Stimulated activated CD4-positive, alpha-beta T cell treated with anti-CD3 and anti-CD28 coated beads, Interleukin-4, amount 100 ng/mL, for 1 hour (primary cell): Measurements from ENCODE around the gene ADGRF3.
"Not testable (repeated sequence)": the region's sequence is repeated elsewhere in the genome, so short reads cannot be mapped to it uniquely, and the experiment has no call there.

Source experiments
- DNase-seq: peaks from one replicate; pipeline ENCODE4 v3.0.0-alpha.2; 2020

ADGRF3 gene

DNA sequence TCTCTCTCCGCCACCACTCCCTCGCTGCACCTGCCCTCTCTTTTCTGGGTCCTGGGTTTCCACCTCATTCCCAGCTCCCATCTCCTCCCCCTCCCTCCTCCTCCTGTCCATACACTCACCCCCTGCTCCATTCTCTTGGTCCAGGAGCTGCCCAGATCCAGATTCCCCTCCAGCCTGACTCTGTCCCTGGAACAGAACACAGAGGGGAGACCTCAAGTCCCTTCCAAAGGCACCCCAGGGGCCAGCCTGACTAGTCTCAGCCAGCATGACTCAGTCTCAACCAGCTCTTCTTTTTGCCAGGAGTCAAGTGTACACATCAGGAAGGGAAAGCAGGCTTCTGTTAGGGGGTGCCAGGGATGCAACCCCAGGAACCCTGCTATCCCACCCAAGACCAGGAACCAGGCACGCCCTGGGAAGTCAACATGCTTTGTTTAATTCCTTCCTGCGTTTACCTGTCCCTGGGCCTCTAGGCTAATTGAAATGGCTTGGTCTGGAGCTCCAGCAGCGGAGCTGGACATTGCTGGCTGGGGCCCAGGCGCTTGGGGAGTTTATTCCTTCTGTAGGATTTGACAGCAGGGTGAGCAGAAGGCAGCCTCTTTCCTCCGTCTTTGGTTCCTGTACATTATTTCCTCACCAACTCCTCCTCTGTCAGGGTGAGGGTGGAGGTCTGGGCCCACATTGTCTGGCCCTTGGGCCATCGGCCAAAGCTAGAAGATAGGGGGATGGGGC, 29.0 kb downstream of the ADGRF3 start:
- no peak for DNase-seq

DNA sequence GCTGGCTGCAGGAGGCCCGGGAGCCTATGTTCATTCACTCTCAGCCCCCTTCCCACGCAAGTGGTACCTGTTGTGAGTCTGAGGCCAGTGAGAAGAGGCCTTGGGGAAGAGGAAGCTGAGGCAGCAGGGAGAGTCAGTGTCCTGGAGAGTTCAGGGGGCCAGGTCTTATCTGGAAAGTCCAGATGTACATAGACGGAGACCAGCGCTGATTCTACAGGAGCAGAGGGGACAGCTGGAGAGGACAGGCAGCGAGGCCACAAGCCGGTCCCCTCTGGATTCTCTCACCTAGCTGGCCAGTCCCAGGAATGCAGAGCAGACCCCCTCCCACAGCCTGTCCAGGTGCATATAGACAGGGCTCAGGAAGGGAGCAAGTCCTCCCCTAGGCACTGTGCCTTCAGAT, 29.7 kb downstream of the ADGRF3 start:
- no peak for DNase-seq

DNA sequence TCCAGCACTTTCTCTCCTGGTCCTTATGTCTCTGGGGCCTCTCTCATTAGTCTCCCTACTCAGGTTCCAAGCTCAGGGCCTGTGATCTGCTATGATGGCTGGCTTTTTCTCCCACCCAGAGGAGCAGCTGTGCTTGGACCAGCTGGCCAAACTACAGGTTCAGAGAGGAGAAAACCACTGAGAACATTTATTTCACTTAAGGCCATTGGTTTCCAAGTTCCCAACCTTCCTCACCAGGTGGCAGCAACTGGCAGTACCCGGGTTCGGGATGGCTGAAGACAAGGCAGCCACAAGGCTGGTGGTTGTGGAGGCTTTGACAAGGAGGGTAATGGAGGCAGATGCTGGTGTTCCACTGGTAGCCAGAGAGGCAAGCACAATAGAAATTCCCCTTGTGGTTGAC, 30.5 kb downstream of the ADGRF3 start:
- no peak for DNase-seq

DNA sequence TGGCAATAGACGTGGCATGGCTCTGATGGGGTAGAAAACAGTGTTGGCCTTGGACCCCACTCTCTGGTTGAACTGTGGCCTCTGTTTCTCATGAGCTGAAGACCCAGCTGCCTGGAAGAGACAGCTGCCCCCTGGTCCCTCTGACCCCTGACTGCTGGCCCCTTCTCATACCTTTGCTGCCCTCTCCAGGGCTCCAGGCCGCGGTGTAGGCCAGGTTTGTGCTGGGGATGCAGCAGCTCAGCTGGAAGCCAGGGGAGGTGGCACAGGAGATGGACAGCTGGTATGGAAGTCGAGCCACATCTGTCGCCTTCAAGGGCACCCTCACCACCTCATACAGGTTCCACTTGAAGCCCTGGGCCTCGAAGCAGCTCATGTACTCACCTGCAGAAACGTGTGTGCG, 32.3 kb downstream of the ADGRF3 start:
- no peak for DNase-seq

DNA sequence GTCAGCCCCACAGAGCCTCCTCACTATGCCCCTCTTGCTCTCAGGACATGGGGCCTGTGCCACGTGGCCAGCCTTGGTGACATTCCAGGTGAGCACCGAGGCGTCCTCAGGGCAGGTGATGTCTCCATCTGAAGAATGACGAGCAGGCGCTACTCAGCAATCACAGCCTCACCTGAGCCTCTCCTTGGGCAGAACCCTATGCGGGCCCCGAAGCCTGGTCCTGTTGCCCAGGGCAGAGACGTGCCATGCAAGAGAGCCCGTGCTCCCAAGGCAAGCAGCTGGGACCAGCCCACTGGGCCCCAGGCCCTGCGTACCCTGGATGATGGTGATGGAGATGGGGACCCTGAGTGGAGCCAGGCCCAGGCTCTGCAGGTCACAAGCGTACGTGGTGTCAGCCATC, 33.1 kb downstream of the ADGRF3 start:
- DNase-seq = no peak

DNA sequence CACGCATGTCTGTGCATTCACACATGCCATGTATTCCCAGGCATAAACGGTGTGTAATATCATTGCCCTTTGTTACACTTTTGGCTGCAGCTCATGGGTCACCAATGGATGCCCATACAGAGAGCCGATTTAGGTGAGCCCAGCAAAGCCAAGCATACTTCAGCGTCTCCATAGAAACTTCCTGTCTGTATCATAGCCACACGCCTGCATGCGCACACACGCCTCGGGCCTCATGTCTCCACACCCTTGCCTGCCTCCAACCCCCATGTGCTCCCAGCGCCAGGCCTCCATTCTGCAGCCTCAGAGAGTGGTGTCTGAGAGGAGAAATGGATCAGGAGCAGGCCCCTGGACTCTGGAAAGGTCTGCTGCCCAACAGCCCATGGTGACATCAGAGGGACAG, 34.1 kb downstream of the ADGRF3 start:
- DNase-seq = no peak

DNA sequence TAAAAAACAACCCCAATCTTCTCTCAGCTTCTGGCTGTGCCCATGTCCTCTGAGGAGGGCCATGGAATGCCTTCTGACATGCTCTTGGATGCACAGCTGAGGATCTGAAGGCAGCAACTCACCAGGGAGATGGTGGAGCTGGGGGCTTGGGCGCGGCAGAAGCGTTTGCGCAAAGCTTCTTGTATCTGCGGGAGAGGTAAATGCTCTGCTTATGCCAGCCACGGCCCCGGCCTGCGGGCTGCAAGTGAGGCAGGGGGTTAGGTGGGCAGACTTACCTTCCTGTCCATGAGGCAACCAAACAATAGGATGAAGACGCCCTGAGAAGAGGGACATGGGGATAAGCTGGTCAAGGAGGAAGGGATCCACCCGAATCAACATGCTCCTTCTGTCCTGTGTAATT, 36.7 kb downstream of the ADGRF3 start:
- no peak for DNase-seq

DNA sequence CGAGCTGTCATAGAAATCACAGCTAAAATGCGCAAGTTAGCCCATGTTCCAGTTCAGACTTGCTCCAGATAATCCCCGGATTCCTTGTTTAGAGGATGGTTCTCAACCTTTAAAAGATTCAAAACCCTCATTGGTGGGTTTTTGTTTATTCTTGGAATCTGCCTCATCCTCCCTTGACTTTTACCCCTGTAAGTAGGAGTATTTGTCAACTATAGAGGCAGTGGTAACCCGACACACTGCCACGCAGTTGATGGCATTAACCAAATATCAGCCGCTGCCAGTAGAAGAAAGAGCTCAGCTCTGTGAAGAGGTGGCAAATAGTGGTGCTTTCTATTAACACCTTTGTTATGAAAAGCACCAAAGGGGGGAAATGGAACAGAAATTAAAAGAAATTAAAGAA, 41.0 kb downstream of the ADGRF3 start:
- DNase-seq = no peak

DNA sequence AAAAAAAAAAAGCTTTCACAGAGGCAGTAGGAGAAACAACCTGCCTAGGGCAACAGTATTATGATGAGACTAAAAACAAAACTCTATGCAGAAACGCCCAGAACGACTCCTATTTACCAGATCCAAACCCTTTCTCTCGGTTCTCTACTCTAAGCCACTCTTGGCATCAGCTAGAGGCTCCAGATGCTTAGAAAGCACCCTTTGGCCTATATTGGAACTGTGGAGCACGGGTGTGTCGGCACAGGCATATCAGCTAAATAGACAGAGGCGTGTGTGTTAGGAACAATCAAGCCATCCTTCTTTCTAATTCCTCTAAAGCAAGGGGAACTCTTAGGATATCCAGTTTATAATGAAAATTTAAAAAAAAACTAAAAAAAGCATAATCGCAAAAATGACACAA, 41.5 kb downstream of the ADGRF3 start:
- not testable (repeated sequence) for DNase-seq

DNA sequence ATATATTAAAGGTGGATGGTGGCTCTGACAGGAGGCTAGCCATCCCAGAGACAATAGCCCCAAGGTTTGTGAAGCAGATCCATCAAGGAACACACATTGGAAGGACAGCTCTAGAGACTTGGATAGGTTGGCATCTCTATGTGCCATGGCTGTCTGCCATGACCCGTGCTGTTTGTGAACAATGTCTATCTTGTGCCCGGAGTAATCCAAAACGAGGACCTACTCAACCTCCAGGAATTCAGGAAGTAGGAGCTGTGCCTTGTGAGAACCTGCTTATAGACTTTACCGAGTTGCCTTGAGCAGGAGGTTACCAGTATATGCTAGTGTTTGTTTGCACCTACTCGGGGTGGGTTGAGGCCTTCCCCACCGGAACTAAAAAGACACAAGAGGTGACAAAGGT, 43.7 kb downstream of the ADGRF3 start:
- DNase-seq = no peak

DNA sequence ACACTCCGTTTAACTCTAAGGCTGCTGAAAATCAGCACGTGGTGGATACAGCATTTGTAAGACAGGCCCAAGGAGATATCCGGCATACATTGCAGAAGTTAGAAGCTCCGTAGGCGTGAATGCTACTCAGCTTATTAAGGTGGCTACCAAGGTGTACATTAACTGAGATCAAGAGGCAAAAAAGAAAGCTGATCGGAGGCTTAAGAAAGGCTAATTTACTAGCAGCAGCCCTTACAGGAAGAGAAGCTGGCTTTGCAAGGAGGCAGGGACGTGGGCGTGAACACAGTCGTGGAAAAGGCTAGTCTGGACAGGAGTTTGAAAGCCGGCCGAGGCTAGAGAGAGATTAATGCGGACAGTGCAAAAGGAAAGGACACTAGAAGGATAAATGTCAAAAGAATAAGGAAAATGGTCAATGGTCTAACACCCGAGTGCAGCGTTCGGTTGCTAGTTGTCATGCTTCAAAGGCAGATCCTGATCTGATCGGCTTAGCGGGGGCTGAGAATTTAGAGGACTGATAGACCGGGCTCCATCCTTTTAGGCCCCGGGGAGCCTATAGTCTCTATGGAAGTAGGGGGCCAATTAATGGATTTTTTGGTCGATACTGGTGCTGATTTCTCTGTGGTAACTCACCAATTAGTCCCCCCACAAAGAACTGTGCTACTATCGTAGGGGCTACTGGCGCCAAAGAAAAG, 46.2 kb downstream of the ADGRF3 start:
- DNase-seq = peak; percentile 8

DNA sequence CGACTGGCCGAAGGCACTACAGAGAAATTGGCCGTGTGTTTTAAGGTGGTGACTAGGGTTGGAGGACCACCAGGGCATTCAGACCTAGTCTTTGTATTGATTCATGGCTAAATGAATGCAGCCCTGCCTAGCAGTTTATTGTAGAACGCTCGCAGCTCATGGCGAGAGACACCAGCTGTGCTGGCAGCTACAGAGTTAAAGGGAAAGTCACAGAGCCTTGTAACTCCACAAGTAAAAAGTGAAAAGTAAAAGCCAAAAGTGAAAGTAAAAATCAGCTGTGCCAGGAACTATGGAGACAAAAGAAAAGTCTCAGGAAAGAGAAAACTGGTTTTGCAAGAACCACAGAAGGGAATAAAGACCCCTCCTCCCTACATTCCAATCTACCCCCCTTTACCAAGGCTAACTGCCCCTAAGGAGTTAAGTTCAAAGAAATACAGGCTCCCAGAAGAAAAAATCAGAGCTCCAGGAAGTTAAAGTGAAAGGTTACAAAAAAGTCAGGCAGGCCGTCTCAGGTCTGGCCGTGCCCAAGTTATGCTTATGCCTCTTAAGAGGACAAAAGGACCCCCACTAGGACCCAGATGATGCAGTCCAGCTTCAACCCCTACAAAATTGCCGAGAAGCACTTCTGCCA, 47.0 kb downstream of the ADGRF3 start:
- peak; percentile 16 for DNase-seq

DNA sequence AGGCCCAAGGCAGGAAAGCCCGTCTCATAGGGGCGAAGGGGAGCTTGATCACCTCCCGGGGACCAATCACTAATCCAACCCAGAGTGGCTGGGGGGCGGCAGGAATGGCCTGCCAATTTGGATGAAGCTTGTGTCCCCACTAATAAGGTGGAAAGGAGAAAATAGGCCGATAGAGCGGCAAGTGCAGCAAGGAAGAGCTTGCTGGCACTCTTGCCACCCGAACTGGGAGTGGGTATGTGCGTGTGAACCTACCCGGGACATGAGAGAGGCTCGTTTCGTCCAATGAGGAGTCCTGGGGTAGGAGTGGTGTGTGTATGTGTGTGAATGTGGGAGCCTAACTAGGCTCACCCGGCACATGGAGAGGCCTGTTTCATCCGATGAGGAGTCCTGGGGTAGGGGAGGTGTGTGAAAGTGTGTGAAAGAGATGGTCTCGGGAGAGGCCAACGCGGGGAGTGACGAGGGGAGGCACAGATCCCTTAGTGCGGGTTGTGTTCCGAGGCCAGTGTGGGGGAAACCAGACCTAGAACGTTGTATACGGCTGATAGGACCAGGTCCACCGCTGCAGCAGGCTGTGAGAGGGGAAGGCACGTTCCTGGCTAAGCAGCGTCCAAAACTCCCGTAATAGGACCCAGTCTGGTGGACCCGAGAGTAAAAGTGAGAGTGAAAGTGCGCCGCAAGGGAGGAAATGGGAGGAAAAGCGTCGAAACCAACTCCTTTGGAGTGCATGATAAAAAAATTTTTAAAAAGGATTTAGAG, 47.8 kb downstream of the ADGRF3 start:
- DNase-seq = peak; percentile 32

DNA sequence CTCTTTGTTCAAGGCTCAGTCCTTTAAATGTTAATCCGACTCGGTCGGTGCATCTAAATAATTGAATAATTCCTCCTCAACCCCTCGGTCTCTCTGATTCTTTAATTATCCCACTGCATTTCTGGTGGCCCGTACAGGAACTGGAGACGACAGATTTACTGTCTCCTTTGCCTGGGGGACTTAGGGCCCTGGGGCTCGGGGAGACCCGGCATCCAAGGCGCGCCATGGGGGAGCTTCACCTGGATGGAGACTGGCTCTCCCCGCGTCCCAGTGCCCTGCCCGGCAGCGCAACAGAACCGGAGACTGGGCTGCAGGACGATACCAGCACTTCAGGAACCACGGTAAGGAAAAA, 48.3 kb downstream of the ADGRF3 start:
- no peak for DNase-seq

DNA sequence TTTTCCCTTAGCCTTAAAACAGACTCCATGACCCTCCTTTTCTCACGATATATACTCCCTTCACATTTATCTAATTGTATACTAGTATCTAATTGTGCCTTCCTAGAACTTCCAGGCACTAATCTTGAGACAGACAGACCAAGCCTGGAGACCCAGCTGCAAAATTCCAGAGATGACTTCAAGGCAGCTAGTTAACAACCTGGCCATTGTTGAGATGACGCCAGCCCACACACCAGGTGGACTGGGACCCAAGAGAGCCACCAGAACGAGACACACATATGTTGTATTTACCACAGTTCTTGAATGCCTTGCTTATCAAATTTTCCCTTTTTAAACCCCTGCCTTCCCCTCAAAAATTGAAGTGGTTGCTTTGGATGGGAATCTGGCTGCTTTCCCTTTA, 49.5 kb downstream of the ADGRF3 start:
- DNase-seq = no peak

DNA sequence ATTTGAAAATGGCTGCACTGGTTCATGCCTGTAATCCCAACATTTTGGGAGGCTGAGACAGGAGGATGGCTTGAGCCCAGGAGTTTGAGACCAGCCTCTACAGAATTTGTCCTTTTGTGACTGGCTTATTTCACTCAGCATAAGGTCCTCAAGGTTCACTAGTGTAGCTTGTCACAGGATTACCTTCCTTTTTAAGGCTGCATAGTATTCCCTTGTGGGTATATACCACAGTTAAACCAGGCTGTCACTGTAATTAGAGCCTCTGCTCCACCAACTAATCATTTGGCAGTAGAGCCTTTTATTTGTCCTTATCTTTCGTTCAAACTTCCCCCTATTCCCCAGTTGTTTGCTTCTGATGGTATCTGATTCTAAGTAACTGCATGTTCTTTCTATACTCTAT, 51.1 kb downstream of the ADGRF3 start:
- no peak for DNase-seq

DNA sequence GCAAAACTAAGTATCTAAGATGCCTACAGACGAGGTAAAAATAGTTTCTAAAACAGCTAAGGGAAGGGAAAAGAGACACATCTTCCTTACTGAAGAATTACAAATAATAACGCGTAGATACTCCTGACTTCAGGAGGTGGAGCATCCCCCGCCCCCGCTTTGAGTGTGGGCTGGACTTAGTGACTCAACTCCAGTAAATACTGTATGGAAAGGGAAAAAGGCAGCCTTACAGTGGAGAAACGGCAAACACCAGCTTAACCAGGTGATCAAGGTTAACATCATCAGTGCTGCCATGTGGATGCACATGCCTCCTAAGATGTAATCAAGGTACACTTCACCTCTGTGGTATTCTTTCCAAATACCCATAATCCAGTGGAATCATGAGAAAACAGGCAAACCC, 53.9 kb downstream of the ADGRF3 start:
- no peak for DNase-seq

DNA sequence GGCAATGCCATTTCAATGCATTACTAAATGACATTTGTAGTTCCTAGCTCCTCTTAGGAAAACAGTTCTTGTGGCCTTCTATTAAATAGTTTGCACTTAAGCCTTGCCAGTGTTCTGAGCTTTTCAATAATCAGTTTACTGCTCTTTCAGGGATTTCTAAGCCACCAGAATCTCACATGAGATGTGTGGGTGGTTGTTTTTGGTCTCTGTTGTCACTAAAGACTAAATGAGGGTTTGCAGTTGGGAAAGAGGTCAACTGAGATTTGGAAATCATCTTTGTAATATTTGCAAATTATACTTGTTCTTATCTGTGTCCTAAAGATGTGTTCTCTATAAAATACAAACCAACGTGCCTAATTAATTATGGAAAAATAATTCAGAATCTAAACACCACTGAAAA, 56.6 kb downstream of the ADGRF3 start:
- DNase-seq = no peak

DNA sequence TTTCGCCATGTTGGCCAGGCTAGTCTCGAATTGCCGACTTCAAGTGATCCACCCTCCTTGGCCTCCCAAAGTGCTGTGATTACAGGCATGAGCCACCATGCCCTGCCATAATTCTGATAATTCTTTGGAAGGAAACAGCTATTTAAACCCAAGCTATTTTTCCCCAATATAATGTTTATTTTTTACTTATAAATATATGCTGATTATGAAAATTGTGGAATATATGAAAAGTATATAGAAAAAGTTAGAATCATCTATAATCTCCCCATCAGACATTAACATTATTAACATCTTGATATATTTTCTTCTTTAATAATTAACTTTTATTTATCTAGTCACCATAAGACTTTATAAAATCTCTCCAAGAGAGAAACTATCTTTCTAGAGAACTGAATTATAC, 60.7 kb downstream of the ADGRF3 start:
- no peak for DNase-seq

DNA sequence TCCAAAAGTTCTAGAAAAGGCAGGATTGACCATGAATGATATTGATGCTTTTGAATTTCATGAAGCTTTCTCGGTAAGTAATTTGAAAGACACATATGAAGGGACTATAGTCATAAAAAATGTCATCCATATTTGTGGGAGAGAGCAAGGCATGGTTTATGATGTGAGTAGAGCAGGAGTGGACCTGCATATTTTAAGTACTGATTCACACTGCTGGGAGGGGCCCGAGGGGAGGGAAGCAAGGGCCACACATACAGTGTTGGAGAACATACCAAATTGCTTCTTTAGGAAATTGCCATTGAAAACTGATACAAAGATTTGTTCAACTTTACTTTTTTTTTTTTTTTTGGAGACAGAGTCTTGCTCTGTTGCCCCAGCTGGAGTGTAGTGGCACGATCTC, 62.5 kb downstream of the ADGRF3 start:
- no peak for DNase-seq

DNA sequence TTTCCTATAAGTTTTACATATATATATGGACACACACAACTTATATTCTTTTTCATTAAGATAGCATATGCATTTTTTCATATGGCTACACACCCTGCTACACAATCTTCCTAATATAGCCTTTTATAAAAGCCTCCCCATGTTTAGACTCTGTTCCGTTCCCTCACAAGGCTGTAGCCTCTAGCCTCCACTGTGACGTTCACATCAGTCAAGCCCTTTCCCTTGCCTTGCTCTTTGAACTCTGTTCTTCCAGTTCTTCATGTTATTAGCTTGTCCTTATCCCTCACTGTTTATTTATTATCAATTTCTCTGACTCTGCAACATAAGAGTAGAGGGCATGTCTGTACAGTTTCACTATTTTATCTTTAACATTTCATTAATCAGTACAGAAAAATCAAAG, 63.0 kb downstream of the ADGRF3 start:
- DNase-seq = no peak

DNA sequence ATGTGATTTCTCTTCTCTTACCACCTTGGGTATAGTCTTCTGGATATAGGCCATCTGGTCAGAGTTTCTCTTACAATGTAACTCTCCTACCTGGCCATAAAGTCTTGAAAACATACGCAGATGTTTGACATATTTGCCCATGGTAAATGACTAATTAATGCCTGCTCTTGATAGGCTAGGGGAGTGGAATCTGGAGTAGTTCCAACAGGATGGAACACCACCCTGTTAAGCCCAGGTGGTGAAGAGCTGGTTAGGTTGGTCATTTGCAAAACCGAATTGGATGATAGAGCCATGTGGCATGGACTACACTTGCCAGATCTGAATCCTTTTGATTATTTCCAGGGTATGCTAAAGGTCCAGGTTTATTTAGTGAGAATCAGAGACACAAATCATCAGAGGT, 65.4 kb downstream of the ADGRF3 start:
- DNase-seq = no peak

DNA sequence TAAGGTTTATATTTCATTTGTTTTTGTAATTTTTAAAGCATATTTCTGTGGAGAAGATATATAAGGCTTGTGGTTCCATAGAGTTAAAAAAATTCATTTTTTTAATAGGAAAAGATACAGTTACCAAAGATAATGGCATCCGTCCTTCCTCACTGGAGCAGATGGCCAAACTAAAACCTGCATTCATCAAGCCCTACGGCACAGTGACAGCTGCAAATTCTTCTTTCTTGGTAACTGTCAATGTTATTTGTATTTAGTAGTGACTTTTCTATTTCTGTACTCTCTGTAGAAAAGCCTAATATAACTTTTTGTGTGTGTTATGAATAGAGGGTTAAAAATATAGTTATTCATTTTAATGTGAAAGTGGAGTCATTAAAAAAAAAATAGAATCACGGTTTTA, 66.7 kb downstream of the ADGRF3 start:
- no peak for DNase-seq
